Measurements from ENCODE around the gene ESR2.

GRCh38 chr14:64170181-64170580, 124.0 kb downstream of the ESR2 start:
- TF ChIP-seq, protein P1, sequence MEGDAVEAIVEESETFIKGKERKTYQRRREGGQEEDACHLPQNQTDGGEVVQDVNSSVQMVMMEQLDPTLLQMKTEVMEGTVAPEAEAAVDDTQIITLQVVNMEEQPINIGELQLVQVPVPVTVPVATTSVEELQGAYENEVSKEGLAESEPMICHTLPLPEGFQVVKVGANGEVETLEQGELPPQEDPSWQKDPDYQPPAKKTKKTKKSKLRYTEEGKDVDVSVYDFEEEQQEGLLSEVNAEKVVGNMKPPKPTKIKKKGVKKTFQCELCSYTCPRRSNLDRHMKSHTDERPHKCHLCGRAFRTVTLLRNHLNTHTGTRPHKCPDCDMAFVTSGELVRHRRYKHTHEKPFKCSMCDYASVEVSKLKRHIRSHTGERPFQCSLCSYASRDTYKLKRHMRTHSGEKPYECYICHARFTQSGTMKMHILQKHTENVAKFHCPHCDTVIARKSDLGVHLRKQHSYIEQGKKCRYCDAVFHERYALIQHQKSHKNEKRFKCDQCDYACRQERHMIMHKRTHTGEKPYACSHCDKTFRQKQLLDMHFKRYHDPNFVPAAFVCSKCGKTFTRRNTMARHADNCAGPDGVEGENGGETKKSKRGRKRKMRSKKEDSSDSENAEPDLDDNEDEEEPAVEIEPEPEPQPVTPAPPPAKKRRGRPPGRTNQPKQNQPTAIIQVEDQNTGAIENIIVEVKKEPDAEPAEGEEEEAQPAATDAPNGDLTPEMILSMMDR (IDR thresholded peaks at IDR 0.05; ENCODE audit: poor library complexity), result no peak
- no peak for TF ChIP-seq EZH2 (IDR thresholded peaks at IDR 0.05; ENCODE audit: borderline replicate concordance)

Measured in hepatocyte (in vitro differentiated cells).